GM12873 (cell line): ENCODE results near the gene CACNA2D1.

Experiments used
- CTCF ChIP-seq: IDR thresholded peaks from 2 replicates; pipeline ENCODE4 v1.5.1; 2012; ENCODE audit warnings: low read depth, mild to moderate bottlenecking, moderate library complexity, low read length, control low read depth; ENCODE audit not compliant: insufficient read depth; ENCODE audit errors: missing control alignments

The CACNA2D1 gene

DNA sequence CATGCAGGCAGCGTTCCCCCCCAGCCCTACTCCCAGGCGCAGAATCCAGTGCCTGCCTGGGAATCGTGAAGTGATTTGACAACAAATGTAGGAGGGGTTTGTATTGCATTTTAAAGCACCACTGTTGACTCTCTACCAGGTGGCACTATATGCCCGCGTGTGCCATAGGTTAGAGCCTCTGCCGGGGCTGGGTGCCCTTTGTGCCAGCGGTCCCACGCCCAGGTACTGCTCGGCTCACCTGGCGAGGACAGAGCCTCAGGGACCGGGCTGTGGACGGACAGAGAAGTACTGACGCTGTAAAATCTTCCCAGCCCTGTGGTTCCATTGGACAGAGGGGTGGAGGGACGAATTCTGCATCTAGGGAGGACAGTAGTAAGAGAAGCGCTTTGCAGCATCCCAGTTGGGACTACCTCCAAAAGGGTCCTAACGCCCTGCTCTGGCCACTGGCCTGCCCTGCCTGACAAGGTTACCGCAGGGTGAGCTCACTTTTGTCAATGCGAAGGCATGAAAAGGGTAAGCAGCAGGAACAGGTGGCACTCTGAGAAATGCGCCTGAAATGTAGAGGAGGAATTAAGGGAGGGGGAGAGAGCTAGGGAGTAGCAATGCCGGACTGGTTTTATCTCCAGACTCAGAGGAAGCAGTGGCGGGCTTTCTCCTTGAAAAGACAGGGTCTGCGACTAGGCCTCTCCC, 788 bp upstream of the CACNA2D1 start:
- TF ChIP-seq CTCF, result no peak

DNA sequence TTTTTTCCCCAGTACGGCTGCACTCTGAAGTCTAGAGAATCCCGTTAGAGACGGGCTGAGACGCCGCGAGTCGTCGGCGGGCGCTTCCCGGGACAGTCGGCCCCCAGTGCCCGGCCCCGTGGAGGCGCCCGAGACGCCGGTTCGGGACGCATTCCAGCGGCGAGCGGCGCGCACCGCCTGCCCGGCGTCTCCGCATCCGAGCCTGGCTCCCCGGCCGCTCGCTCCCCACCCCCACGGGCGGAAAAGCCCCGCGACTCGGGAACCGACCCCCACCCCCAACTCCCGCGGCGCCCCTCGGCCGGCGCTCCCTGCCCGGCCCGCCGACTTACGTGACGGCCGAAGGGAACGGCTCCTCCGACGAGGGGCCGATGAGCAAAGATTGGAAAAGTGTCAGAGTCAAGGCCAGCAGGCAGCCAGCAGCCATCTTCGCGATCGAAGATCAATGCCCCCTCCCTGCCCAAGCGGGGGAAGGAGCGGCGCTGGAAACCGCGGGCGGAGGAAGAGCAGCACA, 486 bp downstream of the CACNA2D1 start:
- TF ChIP-seq CTCF, result no peak

GRCh38 chr7:82442492-82443035, 1.0 kb downstream of the CACNA2D1 start:
- no peak for TF ChIP-seq CTCF

DNA sequence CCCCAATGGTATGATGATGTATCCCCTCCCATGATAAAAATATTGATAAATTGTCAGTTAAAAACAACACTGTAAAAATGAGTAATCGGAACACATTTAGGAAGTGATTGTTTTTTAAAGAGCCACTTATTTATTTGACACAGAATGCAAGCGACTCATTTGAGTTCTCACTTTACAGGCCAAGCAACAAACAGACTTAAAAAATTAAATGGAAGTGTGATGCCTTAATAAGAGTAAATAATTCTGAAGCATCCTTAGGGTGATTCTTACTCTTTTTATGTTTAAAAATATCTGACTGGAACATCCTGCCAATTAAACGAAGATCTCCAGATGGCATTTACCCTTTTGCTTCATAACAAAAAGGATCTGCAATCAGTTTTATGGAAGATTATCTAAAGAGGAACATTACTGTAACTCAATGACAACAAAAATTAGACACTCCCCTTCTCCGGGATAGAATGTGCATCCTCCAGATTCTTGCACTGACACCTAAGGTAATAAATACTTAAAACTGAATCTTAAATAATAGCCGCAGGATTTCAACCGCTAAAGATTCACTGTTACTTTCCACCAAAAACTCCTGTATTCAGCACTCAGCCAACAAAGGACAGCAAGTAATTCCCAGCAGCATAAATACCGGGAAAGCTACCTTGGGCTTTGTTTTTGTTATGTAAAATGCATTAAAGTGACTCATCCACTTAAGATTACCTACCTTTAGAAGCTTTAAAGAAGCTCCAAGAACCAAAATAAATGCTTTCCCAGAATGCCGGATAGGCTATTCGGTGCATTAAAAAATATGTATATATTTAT, 1.7 kb downstream of the CACNA2D1 start:
- TF ChIP-seq CTCF, result no peak

- no peak for TF ChIP-seq CTCF
These were observed 5.1 kb downstream of the CACNA2D1 start for GRCh38 chr7:82438521-82438920.

DNA sequence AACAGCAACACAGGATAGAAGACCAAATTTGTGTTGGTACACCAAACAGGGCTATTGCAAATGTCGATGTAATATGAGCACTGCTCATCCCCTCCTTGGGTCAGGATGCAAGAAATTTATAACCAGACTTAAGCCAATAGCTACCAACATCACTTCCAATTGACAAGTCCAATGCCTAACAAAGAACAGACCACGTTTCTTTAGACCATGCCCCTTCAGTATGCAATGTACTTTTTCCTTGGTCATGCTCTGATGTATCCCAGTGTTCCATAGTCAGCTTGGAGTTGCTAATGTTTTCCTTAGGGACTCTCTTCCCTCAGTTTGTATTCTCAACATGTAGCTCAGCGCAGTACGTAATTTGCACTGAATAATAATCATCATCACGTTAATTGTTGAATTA, 7.8 kb downstream of the CACNA2D1 start:
- no peak for TF ChIP-seq CTCF
